Subcutaneous adipose tissue (tissue), 4 donors: ENCODE results near the gene SYNDIG1. TPM values are rescaled to one million over a fixed set of nuclear protein-coding genes. Genes with fewer than 3 reads are reported as not detected.

ENCODE experiments used
- CTCF ChIP-seq: fragments of 450-650 bp; IDR thresholded peaks from one replicate; pipeline ENCODE4 v1.5.1; 2016; ENCODE audit warnings: low read depth, mild to moderate bottlenecking, control low read depth, antibody characterized with exemption, moderate library complexity
- total RNA-seq, 4 donors: library from RNA; depleted of rRNA; stranded (reverse); fragments of >200 nt; gene quantifications; one replicate each; pipeline ENCODE4 v1.1.0, GENCODE V29; 2016

SYNDIG1 gene
- total RNA-seq, 4 donors from 2014 or later, result 0.17 to 1.5 TPM; not detected in 2

DNA sequence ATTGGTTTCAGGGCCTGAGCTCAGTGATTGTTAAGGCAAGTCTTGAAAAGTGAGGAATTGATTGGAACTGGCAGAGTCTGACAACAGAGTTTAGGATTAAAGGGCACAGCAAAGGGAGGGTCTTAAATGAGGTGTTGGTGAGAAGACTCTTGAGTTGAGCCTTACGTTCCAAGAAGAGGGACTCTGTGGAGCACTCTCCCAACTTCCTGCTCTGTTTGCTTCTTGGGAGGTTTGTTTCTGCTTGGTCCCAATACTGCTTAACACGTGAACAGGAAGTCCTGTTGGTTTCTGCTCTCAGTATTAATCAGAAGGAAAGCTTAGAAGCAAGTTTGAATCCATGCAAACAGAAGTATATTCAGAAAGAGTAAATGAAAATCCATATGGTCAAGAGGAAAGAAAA is 15.6 kb upstream of the SYNDIG1 start:
- no peak for TF ChIP-seq CTCF

DNA sequence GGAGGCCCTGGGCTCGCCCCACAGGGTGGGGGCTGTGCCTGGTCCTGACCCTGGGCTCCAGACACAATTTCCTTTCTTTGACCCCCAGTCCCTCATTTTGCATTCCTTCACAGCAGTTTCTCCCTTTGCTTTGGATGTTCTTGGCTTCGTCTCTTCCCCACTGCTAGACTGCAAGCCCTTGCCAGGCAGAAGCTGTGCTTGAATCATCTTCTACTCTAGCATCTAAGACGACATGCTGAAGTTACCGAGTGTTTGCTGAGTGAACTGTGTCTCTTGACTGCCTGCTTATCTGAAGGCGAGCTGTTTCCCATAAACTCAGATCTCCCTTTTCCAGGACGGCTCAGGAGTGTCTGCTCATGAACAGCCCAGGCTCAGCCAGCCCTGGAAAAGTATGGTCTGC is 14.3 kb upstream of the SYNDIG1 start:
- no peak for TF ChIP-seq CTCF

DNA sequence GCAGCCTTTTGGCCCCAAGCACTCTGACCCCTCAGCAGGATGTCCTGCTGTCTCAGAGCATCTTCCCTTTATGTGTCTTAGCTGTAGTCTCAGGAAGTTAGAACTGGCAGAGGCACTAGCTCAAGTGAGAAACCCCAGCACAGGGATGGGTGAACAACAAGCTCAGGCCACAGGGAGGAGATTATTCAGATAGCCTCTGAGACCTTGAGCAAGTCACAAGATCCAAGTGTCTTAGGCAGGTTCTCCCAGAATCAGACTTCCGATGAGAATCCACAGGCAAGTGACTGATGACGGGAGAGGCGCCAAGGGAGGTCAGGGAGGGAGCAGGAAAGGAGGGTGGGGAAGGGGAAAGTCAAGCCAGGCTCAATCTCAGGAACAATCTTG is 13.0 kb upstream of the SYNDIG1 start:
- no peak for TF ChIP-seq CTCF

GRCh38 chr20:24458436-24458835 is 11.0 kb upstream of the SYNDIG1 start:
- no peak for TF ChIP-seq CTCF

DNA sequence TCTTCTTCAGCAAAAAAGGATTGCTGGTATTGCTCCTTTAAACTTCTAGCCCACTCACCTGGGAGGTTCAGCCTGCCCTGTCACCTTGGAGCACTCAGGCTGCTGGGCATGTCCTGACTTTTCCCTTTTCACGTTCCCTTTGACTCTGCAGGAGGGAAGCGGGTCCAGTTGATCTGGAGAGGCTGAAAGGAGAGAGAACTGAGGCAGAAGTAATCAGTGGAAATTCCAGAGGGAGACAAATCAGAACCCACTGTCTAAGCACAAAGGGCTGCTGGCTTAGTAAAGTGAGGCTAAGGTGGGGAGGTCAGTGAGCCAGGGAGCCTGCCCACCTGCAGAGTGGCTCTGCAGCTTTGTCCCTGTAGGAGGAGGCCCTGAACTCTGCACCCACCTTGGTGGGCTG is 9.7 kb upstream of the SYNDIG1 start:
- TF ChIP-seq CTCF, result no peak

GRCh38 chr20:24460712-24461111 is 8.7 kb upstream of the SYNDIG1 start:
- no peak for TF ChIP-seq CTCF

GRCh38 chr20:24461848-24462247 is 7.6 kb upstream of the SYNDIG1 start:
- no peak for TF ChIP-seq CTCF
